GM12874 (cell line): ENCODE results near the gene PATZ1.

Source experiments
- TF ChIP-seq, protein P1 (sequence below): IDR thresholded peaks from 2 replicates; pipeline ENCODE4 v1.5.1; 2011; ENCODE audit warnings: low read depth, mild to moderate bottlenecking, control low read depth, low read length, moderate library complexity; ENCODE audit not compliant: insufficient read depth

The PATZ1 gene

DNA sequence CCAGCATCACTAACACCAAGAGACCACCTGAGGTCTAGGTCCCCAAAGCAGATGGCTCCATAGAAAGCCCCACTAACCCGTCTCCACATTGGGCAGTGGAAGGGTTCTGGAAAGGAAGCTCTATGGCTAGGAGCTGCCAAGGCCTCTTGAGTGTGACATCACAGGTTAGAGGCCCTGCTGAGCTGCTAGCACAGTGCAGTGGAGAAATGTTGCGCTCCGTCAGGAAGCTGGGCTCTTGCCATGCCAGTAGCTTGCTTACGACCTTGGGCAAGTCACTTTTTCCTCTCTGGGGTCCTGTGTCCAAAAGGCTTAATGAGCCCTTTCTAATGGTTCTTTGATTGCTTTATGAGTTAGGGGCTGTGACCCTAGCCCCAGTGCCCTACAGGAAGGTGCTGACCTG, 64.4 kb downstream of the PATZ1 start:
- TF ChIP-seq, protein P1, sequence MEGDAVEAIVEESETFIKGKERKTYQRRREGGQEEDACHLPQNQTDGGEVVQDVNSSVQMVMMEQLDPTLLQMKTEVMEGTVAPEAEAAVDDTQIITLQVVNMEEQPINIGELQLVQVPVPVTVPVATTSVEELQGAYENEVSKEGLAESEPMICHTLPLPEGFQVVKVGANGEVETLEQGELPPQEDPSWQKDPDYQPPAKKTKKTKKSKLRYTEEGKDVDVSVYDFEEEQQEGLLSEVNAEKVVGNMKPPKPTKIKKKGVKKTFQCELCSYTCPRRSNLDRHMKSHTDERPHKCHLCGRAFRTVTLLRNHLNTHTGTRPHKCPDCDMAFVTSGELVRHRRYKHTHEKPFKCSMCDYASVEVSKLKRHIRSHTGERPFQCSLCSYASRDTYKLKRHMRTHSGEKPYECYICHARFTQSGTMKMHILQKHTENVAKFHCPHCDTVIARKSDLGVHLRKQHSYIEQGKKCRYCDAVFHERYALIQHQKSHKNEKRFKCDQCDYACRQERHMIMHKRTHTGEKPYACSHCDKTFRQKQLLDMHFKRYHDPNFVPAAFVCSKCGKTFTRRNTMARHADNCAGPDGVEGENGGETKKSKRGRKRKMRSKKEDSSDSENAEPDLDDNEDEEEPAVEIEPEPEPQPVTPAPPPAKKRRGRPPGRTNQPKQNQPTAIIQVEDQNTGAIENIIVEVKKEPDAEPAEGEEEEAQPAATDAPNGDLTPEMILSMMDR, result no peak

DNA sequence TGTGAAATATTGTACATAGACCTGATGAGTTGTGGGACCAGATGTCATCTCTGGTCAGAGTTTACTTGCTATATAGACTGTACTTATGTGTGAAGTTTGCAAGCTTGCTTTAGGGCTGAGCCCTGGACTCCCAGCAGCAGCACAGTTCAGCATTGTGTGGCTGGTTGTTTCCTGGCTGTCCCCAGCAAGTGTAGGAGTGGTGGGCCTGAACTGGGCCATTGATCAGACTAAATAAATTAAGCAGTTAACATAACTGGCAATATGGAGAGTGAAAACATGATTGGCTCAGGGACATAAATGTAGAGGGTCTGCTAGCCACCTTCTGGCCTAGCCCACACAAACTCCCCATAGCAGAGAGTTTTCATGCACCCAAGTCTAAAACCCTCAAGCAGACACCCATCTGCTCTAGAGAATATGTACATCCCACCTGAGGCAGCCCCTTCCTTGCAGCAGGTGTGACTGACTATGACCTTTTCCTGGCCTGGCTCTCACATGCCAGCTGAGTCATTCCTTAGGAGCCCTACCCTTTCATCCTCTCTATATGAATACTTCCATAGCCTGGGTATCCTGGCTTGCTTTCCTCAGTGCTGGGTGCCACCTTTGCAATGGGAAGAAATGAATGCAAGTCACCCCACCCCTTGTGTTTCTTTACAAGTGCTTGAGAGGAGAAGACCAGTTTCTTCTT, 66.2 kb downstream of the PATZ1 start:
- TF ChIP-seq, protein P1, result no peak

DNA sequence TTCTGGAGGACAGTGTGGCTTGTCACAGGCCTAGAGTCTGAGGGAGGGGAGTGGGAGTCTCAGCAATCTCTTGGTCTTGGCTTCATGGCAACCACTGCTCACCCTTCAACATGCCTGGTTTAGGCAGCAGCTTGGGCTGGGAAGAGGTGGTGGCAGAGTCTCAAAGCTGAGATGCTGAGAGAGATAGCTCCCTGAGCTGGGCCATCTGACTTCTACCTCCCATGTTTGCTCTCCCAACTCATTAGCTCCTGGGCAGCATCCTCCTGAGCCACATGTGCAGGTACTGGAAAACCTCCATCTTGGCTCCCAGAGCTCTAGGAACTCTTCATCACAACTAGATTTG, 66.8 kb downstream of the PATZ1 start:
- TF ChIP-seq, protein P1, result no peak

DNA sequence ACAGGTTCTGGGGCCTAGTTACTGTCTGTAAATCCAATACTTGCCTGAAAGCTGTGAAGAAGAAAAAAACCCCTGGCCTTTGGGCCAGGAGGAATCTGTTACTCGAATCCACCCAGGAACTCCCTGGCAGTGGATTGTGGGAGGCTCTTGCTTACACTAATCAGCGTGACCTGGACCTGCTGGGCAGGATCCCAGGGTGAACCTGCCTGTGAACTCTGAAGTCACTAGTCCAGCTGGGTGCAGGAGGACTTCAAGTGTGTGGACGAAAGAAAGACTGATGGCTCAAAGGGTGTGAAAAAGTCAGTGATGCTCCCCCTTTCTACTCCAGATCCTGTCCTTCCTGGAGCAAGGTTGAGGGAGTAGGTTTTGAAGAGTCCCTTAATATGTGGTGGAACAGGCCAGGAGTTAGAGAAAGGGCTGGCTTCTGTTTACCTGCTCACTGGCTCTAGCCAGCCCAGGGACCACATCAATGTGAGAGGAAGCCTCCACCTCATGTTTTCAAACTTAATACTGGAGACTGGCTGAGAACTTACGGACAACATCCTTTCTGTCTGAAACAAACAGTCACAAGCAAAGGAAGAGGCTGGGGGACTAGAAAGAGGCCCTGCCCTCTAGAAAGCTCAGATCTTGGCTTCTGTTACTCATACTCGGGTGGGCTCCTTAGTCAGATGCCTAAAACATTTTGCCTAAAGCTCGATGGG, 67.4 kb downstream of the PATZ1 start:
- TF ChIP-seq, protein P1, result no peak

DNA sequence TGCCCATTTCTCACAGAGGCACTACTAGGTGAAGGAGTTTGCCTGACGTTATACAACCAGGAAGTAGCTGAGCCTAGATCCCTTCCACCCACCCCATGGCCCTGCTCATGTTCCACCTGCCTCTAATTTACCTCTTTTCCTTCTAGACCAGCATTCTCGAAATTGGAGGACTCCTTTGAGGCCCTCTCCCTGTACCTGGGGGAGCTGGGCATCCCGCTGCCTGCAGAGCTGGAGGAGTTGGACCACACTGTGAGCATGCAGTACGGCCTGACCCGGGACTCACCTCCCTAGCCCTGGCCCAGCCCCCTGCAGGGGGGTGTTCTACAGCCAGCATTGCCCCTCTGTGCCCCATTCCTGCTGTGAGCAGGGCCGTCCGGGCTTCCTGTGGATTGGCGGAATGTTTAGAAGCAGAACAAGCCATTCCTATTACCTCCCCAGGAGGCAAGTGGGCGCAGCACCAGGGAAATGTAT, 68.0 kb downstream of the PATZ1 start:
- TF ChIP-seq, protein P1, result no peak

DNA sequence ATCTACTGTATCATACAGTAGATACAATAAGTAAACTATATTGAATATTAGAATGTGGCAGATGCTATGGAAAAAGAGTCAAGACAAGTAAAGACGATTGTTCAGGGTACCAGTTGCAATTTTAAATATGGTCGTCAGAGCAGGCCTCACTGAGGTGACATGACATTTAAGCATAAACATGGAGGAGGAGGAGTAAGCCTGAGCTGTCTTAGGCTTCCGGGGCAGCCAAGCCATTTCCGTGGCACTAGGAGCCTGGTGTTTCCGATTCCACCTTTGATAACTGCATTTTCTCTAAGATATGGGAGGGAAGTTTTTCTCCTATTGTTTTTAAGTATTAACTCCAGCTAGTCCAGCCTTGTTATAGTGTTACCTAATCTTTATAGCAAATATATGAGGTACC, 68.4 kb downstream of the PATZ1 start:
- TF ChIP-seq, protein P1, result no peak

DNA sequence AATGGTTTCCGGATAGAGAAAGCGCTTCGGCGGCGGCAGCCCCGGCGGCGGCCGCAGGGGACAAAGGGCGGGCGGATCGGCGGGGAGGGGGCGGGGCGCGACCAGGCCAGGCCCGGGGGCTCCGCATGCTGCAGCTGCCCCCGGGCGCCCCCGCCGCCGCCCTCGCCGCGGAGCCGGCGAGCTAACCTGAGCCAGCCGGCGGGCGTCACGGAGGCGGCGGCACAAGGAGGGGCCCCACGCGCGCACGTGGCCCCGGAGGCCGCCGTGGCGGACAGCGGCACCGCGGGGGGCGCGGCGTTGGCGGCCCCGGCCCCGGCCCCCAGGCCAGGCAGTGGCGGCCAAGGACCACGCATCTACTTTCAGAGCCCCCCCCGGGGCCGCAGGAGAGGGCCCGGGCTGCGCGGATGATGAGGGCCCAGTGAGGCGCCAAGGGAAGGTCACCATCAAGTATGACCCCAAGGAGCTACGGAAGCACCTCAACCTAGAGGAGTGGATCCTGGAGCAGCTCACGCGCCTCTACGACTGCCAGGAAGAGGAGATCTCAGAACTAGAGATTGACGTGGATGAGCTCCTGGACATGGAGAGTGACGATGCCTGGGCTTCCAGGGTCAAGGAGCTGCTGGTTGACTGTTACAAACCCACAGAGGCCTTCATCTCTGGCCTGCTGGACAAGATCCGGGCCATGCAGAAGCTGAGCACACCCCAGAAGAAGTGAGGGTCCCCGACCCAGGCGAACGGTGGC, 69.5 kb downstream of the PATZ1 start:
- TF ChIP-seq, protein P1, result no peak
